Measurements from ENCODE around the gene C19orf81. TPM values are rescaled to one million over a fixed set of nuclear protein-coding genes. Genes with fewer than 3 reads are reported as not detected.
A peak's percentile ranks its signal among the peaks of the same experiment; 100 is the strongest.

The C19orf81 gene
- total RNA-seq, 4 donors from 2014 or later: not detected

DNA sequence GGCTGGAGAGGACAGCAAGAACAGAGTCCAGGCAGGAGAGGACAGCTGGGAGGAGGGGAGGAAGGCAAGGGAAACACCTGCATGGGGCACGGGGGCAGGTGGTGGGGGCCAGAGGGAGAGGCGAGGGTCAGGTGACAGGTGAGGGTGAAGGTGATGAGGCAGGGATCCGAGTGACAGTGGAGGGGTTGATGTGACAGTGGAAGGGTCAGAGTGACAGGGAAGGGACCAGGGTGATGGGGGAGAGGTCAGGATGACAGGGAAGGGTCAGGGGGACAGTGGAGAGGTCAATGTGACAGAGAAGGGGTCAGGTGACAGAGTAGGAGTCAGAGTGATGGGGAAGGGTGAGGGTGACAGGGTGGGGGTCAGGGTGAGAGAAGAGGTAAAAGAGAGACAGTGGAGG lies 29.1 kb downstream of the C19orf81 start:
- Histone ChIP-seq H3K27ac (no peak overlapping the region), H3K4me3 (no peak overlapping the region), H3K4me1 (no peaks in the 10 kb centered on the region), H3K36me3 (no peaks in the 10 kb centered on the region), H3K27me3 (no peaks in the 10 kb centered on the region), H3K9me3 (no peaks in the 10 kb centered on the region)
- no peak for DNase-seq
- TF ChIP-seq CTCF (IDR thresholded peaks at IDR 0.05) (no peak), POLR2A (IDR thresholded peaks at IDR 0.05) (no peak)
- intact Hi-C loops (cut with DNase I; ENCODE audit: low total_unique reads): no loop called here

GRCh38 chr19:50679177-50680125 lies 30.2 kb downstream of the C19orf81 start:
- Histone ChIP-seq H3K4me3 (no peak overlapping the region), H3K4me1 (no peaks in the 10 kb centered on the region), H3K36me3 (no peaks in the 10 kb centered on the region), H3K9me3 (no peaks in the 10 kb centered on the region), H3K27me3 (no peaks in the 10 kb centered on the region), H3K27ac (no peak overlapping the region)
- intact Hi-C loops (cut with DNase I; ENCODE audit: low total_unique reads): no loop called here
- TF ChIP-seq CTCF (IDR thresholded peaks at IDR 0.05): no peak
- TF ChIP-seq POLR2A (IDR thresholded peaks at IDR 0.05): no peak
- DNase-seq: peak; percentile 59 to 70

DNA sequence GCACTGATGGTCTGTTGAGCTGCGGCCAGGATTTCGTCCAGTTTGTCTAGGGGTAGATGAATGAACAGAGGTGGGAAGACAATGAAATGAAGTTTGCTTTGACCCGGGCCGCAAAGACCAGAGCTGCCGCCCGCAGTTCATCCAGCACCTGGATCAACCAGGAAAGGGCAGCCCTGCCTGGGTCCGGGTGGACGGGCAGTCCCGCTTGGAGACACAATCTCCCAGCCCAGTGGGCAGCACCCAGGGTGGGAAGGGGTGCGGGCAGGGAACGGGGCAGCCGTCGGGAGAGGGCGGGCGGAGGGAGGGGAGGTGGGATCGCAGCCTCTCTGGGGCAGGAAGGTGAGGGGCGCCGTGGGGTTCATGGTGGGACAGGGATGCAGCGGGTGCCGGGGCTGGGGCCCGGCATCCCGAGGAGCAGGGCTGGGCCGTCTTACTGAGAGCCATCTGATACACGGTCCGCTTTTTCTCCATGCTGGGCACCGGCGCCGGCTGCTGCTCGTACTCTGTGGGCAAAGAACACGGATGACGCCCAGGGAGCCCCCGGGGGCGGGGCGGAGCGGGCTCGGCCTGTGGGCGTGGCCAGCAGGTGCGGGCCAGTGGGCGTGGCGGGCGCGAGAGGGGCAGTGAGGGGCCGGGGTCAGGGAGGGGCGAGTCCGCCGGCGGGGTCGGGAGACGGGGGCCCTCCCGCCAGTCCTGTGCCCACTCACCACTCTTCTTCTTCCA lies 37.2 kb downstream of the C19orf81 start:
- Histone ChIP-seq H3K36me3 (no peaks in the 10 kb centered on the region), H3K27me3 (no peaks in the 10 kb centered on the region), H3K9me3 (no peaks in the 10 kb centered on the region), H3K4me1 (no peaks in the 10 kb centered on the region), H3K4me3 (no peak overlapping the region), H3K27ac (no peak overlapping the region)
- no peak for DNase-seq
- TF ChIP-seq CTCF (IDR thresholded peaks at IDR 0.05) (no peak), POLR2A (IDR thresholded peaks at IDR 0.05) (no peak)
- intact Hi-C loops (cut with DNase I; ENCODE audit: low total_unique reads): no loop called here

- Histone ChIP-seq H3K9me3 (no peaks in the 10 kb centered on the region), H3K4me3 (no peak overlapping the region), H3K27ac (no peak overlapping the region), H3K4me1 (no peaks in the 10 kb centered on the region), H3K27me3 (peaks cover 0 to 6% of the 10 kb centered on the region in 2 donors), H3K36me3 (no peaks in the 10 kb centered on the region)
- intact Hi-C loops (cut with DNase I; ENCODE audit: low total_unique reads): no loop called here
- DNase-seq: no peak
- TF ChIP-seq POLR2A (IDR thresholded peaks at IDR 0.05): no peak
- no peak for TF ChIP-seq CTCF (IDR thresholded peaks at IDR 0.05)
Measured at GRCh38 chr19:50688766-50689165, 39.5 kb downstream of the C19orf81 start.

GRCh38 chr19:50690439-50690838 lies 41.2 kb downstream of the C19orf81 start:
- peaks cover 3 to 17% of the 10 kb centered on the region in 2 donors for H3K27me3 ChIP-seq
- DNase-seq: no peak
- TF ChIP-seq POLR2A (IDR thresholded peaks at IDR 0.05): no peak
- no peak for TF ChIP-seq CTCF (IDR thresholded peaks at IDR 0.05)
- no peaks in the 10 kb centered on the region for H3K9me3 ChIP-seq
- intact Hi-C loops (cut with DNase I; ENCODE audit: low total_unique reads): no loop called here
- no peaks in the 10 kb centered on the region for H3K4me1 ChIP-seq
- H3K27ac ChIP-seq: no peak overlapping the region
- no peak overlapping the region for H3K4me3 ChIP-seq
- no peaks in the 10 kb centered on the region for H3K36me3 ChIP-seq
